Endodermal cell (in vitro differentiated cells): Measurements from ENCODE around the gene MYBBP1A. TPM values are rescaled to one million over a fixed set of nuclear protein-coding genes. Genes with fewer than 3 reads are reported as not detected.
A peak's percentile ranks its signal among the peaks of the same experiment; 100 is the strongest.
"Not testable (repeated sequence)": the region's sequence is repeated elsewhere in the genome, so short reads cannot be mapped to it uniquely, and the experiment has no call there.

Source experiments
- DNase-seq: peaks from one replicate; pipeline ENCODE4 v3.0.0-alpha.2; 2017
- H3K27ac ChIP-seq: 2 replicates; pipeline ENCODE4 v1.5.1; 2013; ENCODE audit warnings: mild to moderate bottlenecking, low read depth, low read length, moderate library complexity
- H3K27me3 ChIP-seq: 2 replicates; pipeline ENCODE4 v1.6.1; 2013; ENCODE audit warnings: mild to moderate bottlenecking, low read length, moderate library complexity; ENCODE audit not compliant: insufficient read depth, control insufficient read depth, poor library complexity, severe bottlenecking
- H3K36me3 ChIP-seq: 2 replicates; pipeline ENCODE4 v1.7.0; 2013; ENCODE audit warnings: mild to moderate bottlenecking, low read length, moderate library complexity; ENCODE audit not compliant: control insufficient read depth, insufficient read depth
- H3K4me1 ChIP-seq: one replicate; pipeline ENCODE4 v1.7.0; 2013; ENCODE audit warnings: low read length; ENCODE audit not compliant: control insufficient read depth, insufficient read depth
- H3K4me3 ChIP-seq: 2 replicates; pipeline ENCODE4 v1.5.1; 2013; ENCODE audit warnings: mild to moderate bottlenecking, low read length, moderate library complexity
- H3K9ac ChIP-seq: 2 replicates; pipeline ENCODE4 v1.6.1; 2013; ENCODE audit warnings: mild to moderate bottlenecking, low read length, moderate library complexity; ENCODE audit not compliant: poor library complexity, severe bottlenecking; ENCODE audit errors: extremely low read depth
- H3K9me3 ChIP-seq: 2 replicates; pipeline ENCODE4 v1.6.1; 2013; ENCODE audit warnings: mild to moderate bottlenecking, low read length, moderate library complexity; ENCODE audit not compliant: control insufficient read depth
- H3K27ac Mint-ChIP-seq: 2 replicates; pipeline ENCODE4 v1.8.0; 2020; ENCODE audit warnings: mixed read lengths
- H3K27me3 Mint-ChIP-seq: 2 replicates; pipeline ENCODE4 v1.8.0; 2021; ENCODE audit warnings: mild to moderate bottlenecking, mixed read lengths; ENCODE audit not compliant: insufficient read depth
- H3K36me3 Mint-ChIP-seq: 2 replicates; pipeline ENCODE4 v1.8.0; 2020; ENCODE audit warnings: low read depth, mixed read lengths
- H3K4me1 Mint-ChIP-seq: 2 replicates; pipeline ENCODE4 v1.8.0; 2020; ENCODE audit warnings: mixed read lengths
- H3K4me3 Mint-ChIP-seq: 2 replicates; pipeline ENCODE4 v1.8.0; 2020; ENCODE audit warnings: mild to moderate bottlenecking, moderate library complexity, mixed read lengths
- H3K9me3 Mint-ChIP-seq: 2 replicates; pipeline ENCODE4 v1.8.0; 2020; ENCODE audit warnings: mild to moderate bottlenecking, mixed read lengths
- CTCF ChIP-seq: fragments of 200-600 bp; sonication (generic); conservative IDR thresholded peaks from 2 replicates; pipeline ENCODE4 v1.5.0; 2021; ENCODE audit warnings: antibody characterized with exemption, mild to moderate bottlenecking
- WGBS, 2 experiments: methylation state at CpG; one replicate each; pipeline versions ENCODE4 v1.1.5 to v1.1.7; 2013; ENCODE audit warnings: missing lambda C conversion rate in 2 of 2, mixed read lengths in 1 of 2; ENCODE audit not compliant: insufficient coverage in 1 of 2, insufficient read length in 1 of 2; 5-methylcytosine and 5-hydroxymethylcytosine counted together
- total RNA-seq, 2 donors: library from RNA; stranded (reverse); fragmentation: NEBNext Ultra II Directional in 1 of 2; extraction: Animal tissue kit (Norgen Biotek cat#: 25700) in 1 of 2; gene quantifications; 2 replicates in 1 of 2; 3 replicates in 1 of 2; pipeline ENCODE4 v1.2.1, GENCODE V29; 2021

Gene MYBBP1A
- total RNA-seq, 2 donors from 2014 or later = 55.6 to 70.9 TPM

- H3K4me3 Mint-ChIP-seq = no peak overlapping the region
- H3K36me3 ChIP-seq = no peaks in the 10 kb centered on the region
- H3K27ac ChIP-seq = no peak overlapping the region
- H3K27ac Mint-ChIP-seq = no peak overlapping the region
- peaks cover 9% of the 10 kb centered on the region for H3K4me1 ChIP-seq
- DNase-seq = no peak
- H3K4me3 ChIP-seq = no peak overlapping the region
- no peak overlapping the region for H3K9ac ChIP-seq
- no peaks in the 10 kb centered on the region for H3K9me3 ChIP-seq
- H3K9me3 Mint-ChIP-seq = peaks cover 5% of the 10 kb centered on the region
- peaks cover 30% of the 10 kb centered on the region for H3K27me3 ChIP-seq
- peaks cover 37% of the 10 kb centered on the region for H3K27me3 Mint-ChIP-seq
- no peak for TF ChIP-seq CTCF
- no peaks in the 10 kb centered on the region for H3K36me3 Mint-ChIP-seq
- 85 to 95% methylated on average over 3 to 7 of the region's 7 CpGs for WGBS, 2 experiments
- H3K4me1 Mint-ChIP-seq = peaks cover 10% of the 10 kb centered on the region
Measured at GRCh38 chr17:4580291-4580690, 25.1 kb upstream of the MYBBP1A start.

- Histone ChIP-seq H3K9ac (no peak overlapping the region), H3K27ac (no peak overlapping the region), H3K36me3 (no peaks in the 10 kb centered on the region), H3K27me3 (peaks cover 23% of the 10 kb centered on the region), H3K4me1 (peaks cover 9% of the 10 kb centered on the region), H3K9me3 (no peaks in the 10 kb centered on the region), H3K4me3 (no peak overlapping the region)
- TF ChIP-seq CTCF = no peak
- Mint-ChIP-seq H3K27ac (no peak overlapping the region), H3K27me3 (peaks cover 33% of the 10 kb centered on the region), H3K4me3 (no peak overlapping the region), H3K4me1 (peaks cover 7% of the 10 kb centered on the region), H3K36me3 (no peaks in the 10 kb centered on the region), H3K9me3 (peaks cover 5% of the 10 kb centered on the region)
- WGBS, 2 experiments = 90 to 96% methylated on average over 5 to 11 of the region's 11 CpGs
- DNase-seq = no peak
Measured at GRCh38 chr17:4579678-4580077, 24.5 kb upstream of the MYBBP1A start.

- H3K4me1 ChIP-seq, H3K9ac ChIP-seq, H3K9me3 Mint-ChIP-seq, H3K4me1 Mint-ChIP-seq, H3K9me3 ChIP-seq, H3K4me3 Mint-ChIP-seq, H3K27ac ChIP-seq, H3K36me3 Mint-ChIP-seq, DNase-seq, H3K27ac Mint-ChIP-seq, H3K36me3 ChIP-seq, H3K4me3 ChIP-seq: not testable (repeated sequence)
- WGBS, 2 experiments = 99 to 100% methylated on average over 2 to 18 of the region's 24 CpGs
- peaks cover 10% of the 10 kb centered on the region for H3K27me3 ChIP-seq
- H3K27me3 Mint-ChIP-seq = peaks cover 26% of the 10 kb centered on the region
Measured at GRCh38 chr17:4578349-4578748, 23.2 kb upstream of the MYBBP1A start.

GRCh38 chr17:4577386-4577993, 22.3 kb upstream of the MYBBP1A start:
- Mint-ChIP-seq H3K27ac (peak overlapping the region; percentile 21), H3K9me3 (peaks cover 5% of the 10 kb centered on the region), H3K27me3 (peaks cover 17% of the 10 kb centered on the region), H3K36me3 (no peaks in the 10 kb centered on the region), H3K4me1 (peaks cover 7% of the 10 kb centered on the region), H3K4me3 (no peak overlapping the region)
- H3K9me3 ChIP-seq = no peaks in the 10 kb centered on the region
- no peak for DNase-seq
- H3K27me3 ChIP-seq = peaks cover 2% of the 10 kb centered on the region
- peak overlapping the region; percentile 55 for H3K27ac ChIP-seq
- TF ChIP-seq CTCF = no peak
- H3K36me3 ChIP-seq = no peaks in the 10 kb centered on the region
- no peak overlapping the region for H3K9ac ChIP-seq
- H3K4me1 ChIP-seq = peaks cover 9% of the 10 kb centered on the region
- H3K4me3 ChIP-seq = no peak overlapping the region
- WGBS, 2 experiments = 91% methylated on average over 8 of the region's 8 CpGs; no CpG with 5 or more reads in 1 of the 2 experiments
